ENCODE data around the gene UNC93B1.
"Not testable (repeated sequence)": the region's sequence is repeated elsewhere in the genome, so short reads cannot be mapped to it uniquely, and the experiment has no call there.

Gene UNC93B1

DNA sequence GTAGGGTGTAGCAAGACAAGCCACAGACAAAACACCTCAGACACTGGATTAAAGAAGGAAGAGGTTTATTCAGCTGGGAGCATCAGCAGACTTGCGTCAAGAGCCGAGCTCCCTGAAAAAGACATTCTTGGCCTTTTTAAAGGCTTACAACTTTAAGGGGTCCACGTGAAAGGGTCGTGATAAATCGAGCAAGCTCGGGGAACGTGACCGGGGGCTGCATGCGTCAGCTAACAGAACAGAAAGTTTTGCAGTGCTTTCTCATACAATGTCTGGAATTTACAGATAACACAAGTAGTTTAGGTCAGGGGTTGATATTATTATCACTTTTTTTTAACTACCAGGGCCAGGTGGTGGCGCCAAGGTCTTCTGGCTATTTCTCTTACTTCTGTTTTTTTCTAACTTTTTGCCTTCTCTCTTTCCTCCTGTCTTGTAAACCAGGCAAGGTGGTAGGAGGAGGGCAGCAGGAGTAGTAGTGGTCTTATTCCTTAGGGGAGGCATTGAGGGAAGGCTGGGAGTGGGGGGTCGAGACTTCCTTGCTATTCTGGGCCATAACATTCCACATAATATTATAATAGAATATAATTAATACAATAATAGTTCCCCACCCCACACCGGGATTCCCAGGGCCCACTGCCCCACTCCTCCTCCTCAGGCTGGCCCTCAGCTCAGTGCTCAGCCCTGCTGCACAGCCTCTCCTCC is 5.6 kb upstream of the UNC93B1 start:
- no peak for DNase-seq (ENCODE audit: low spot score)

DNA sequence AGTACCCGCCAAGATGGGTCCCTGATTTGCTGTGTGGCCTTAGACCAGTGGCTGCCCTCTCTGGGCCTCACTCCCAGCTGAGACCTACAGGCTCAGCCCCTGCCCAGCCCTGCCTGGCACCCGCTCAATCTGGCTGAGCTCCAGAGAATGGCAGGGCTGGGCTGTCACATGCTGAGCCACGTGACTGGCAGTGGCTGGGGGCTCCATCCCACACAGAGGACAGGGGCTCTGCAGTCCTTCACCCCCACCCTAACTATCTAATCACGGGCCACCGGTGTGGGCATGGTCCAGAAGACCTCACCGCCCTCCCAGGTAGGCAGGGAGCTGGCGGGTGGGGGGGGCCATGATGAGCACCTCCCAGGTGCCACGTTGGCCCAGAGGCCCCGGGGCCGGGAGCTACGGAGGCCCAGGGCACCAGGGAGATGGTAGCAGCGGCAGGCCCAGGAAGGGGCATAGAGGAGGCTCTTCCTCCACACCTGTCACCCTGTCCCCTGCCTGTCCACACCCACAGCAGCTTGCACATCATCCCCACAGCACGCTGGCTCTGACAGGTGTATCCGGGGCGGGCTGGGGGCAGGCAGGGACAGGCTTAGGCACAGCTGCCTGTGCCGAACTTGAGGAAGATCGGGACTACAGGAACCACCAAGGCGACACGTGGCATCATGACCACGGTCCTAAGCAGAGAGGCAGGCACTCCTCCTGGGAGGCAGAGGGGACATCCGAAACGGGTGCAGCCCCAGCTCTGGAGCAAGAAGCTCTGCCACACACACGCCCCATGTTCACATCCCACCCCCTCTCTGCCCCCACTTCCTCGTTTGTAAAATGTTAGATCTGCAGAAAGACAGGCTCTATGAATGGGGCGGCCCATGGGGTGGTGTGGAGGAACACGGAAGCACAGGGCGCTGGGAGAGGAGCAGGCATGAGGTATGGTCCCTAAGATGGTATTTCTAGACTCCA is 4.8 kb upstream of the UNC93B1 start:
- DNase-seq (ENCODE audit: low spot score) = no peak

DNA sequence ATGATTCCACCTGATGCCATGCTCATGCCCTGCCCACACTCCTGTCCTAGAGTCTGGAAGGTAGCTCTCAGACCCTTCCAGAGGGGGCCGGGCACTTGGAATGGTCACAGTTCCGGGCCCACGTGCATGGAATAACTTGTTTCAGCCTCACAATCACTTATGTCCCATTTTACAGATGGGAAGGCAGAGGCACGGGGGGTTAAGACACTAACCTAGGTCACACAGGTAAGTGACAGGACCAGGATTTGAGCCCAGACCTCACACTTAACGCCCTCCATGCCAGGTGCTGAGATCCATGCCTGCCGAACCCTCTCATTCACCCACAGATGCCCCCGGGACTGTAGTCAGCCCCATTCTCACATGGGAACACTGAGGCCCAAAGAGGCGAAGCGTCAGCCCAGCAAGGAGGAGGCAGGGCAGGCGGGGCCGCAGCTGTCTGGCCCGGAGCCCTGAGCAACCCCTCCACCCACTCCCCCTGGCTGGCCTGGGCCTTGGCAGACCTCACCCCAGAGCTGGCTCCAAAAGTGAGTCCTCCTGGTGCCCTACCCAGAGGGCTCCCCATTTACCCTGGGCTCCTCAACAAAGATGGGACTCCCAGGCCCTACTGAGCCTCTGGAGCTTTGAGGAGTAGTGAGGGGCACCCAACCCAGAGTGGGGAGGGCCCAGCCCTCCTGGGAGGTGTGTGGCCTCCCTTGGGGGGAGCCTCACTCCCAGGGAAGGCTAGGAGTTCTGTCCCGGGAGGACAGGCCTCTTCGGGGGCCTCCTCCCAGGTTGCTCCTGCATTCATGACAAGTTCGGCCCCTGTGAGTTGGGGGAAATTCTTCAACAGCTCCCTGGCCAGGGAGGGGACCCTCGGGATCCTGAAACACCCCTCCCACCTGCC is 3.8 kb upstream of the UNC93B1 start:
- no peak for DNase-seq (ENCODE audit: low spot score)

DNA sequence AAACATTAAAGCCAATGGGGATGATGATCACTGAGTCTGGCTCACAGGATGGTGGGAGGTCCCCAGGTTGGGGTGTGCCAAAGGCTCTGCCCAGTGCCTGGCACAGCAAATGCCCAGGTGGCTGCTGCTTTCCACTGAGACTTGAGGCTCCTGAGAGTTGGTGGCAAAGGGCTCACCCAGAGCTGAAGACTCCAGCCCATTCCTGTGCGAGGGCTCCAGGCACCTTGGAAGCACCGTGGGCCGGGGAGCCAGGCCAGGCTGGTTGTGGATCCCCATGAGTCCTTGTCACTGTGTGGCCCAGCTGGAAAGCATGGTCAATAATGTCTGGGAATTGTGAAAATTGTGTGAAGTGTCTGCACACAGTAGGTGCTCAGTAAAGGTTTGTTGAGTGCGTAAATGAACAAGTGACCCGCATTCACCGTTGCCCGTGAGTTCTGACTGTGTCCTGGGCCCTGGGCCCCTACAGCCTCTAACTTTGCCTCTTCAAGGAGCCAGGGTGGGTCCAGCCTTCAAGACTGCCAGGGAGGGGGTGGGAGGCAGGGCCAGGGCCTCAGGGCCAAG is 2.8 kb upstream of the UNC93B1 start:
- no peak for DNase-seq (ENCODE audit: low spot score)

- DNase-seq (ENCODE audit: low spot score) = no peak
These were observed 846 bp upstream of the UNC93B1 start for GRCh38 chr11:68004551-68005335.

GRCh38 chr11:68002938-68003845 is 705 bp downstream of the UNC93B1 start:
- DNase-seq (ENCODE audit: low spot score) = no peak

DNA sequence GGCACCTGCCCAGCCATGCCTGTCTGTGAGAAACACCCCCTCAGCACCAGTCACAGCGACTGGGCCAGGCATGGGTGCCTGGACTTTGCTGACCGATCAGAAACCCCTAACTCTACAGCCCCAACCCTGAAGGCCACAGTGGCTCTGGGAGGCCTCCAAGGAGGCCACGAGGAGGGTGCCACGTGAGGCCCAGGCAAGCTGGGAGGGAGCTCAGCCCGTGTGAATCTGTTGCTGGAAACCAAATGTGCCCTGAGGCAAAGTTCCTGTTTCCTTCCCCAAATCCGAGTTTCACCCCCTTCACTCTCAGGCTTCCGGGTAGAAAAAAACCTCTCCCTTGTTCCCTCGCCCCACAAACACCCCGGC is 1.3 kb downstream of the UNC93B1 start:
- no peak for DNase-seq (ENCODE audit: low spot score)

- no peak for DNase-seq (ENCODE audit: low spot score)
These were observed 4.2 kb downstream of the UNC93B1 start for GRCh38 chr11:67999704-68000103.

DNA sequence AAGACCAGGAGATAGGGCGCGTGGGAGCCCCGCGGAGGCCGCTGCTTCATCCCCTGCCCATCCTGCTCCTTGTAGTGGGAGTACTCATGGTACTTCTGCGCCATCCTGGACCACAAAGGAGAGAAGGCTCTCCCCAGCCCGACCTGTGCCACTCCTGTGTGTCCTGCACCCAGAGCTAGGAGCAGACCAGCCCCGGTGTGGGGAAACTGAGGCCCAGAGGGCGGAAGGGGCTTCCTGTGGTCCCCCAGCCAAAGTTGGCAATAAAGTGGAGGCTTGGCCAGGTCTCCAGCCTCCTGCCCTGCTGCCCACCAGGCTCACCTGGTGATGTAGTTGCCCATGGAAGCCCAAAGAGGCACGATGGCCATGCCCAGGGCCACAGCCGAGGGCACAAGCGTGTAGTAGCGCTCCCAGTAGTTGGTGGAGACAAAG is 4.7 kb downstream of the UNC93B1 start:
- peak; percentile 58 for DNase-seq (ENCODE audit: low spot score)

- DNase-seq (ENCODE audit: low spot score) = peak; percentile 40
These were observed 5.5 kb downstream of the UNC93B1 start for GRCh38 chr11:67998150-67999045.

GRCh38 chr11:67997475-67997921 is 6.4 kb downstream of the UNC93B1 start:
- peak; percentile 42 for DNase-seq (ENCODE audit: low spot score)

GRCh38 chr11:67996622-67997474 is 7.0 kb downstream of the UNC93B1 start:
- peak; percentile 76 for DNase-seq (ENCODE audit: low spot score)

DNA sequence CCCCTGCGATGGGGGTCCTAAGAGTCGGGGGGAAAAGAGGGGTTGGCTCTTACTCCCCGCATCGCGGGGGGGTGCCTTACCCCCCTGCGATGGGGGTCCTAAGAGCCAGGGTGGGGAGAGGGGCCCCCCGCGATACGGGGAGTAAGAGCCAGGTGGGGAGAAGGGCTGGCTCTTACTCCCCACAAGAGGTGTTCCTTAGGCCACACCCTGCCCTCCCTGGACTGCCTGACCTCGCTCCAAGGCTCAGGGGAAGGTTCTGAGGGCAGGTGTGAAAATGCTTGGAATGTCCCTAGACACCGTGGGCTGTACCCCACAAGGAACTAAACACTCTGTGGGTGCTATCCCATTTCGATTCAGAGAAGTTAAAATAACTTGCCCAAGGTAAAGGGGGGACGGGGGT is 7.8 kb downstream of the UNC93B1 start:
- DNase-seq (ENCODE audit: low spot score) = peak; percentile 22

DNA sequence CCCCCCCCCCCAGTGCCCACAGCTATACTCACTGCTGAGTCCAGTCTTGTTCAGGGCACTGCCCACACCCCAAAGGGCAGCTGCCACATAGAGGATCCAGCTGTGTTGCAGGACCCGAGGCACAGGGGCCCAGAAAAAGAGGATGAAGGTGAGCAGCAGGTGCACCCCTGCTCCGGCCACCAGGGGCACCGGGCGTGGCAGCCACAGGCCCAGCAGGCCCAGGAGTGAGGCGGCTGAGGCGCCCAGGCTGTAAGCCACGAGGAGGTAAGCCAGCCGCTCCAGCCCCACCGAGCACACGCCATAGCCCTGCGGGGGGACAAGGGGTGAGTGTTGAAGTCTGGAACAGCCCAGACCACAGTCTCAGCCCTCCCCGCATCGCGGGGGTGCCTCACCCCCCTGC is 8.3 kb downstream of the UNC93B1 start:
- DNase-seq (ENCODE audit: low spot score) = peak; percentile 30

DNA sequence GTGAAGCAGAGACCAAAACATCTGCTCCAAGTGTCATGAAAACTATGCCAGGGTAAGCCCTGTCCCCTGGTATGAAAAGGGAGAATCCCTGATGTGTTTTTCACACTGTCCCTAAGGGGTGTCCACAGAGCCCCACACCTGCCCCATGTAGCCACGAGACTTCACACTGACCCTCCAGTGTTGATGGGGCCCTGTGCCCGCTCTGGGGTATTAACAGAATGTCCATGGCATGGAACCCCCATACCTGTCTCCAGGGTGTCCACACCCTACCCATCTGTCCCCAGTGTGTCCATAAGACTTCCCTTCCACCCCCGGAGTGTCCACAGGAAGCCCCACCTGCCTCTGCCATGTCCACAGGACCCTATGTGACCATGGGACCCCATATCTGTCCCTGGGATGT is 8.8 kb downstream of the UNC93B1 start:
- DNase-seq (ENCODE audit: low spot score) = peak; percentile 37

DNA sequence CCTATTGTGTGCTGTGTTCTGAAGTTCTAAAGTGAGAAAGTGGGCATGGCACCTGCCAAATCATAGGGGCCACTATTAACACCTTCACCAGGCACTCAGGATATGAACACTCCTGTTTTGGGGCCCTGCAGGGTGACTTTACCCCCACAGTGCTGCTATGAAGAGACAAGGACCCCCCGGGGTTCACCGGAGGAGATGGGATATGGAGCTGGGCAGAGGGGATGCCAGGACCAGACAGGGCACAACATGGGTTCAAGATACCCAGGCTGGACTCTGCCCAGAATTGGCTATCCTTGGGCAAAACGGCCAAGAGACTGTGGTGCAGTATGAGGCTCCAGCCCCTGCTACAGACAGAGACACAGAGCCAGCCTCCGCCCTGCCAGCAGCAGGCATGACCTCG is 9.5 kb downstream of the UNC93B1 start:
- not testable (repeated sequence) for DNase-seq (ENCODE audit: low spot score)

DNA sequence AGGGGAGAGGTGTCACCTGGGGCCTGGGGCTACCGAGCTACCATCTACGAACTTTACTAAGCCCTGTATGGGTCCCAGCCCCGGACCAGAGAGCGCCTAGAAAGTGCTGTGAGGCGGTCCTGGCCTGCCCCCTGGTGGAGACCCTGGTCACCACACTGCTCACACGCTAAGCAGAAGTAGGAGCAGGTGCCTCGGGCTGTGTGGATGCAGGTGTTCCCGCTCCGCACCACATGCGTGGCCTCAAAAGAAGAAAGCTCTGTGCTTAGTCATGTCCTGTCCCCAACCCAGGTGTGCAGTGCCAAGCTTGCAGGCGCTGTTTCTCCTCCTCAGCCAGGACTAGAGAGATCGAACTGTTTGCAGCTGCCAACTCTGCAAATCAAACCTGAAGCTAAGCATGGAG is 10.1 kb downstream of the UNC93B1 start:
- DNase-seq (ENCODE audit: low spot score) = peak; percentile 51

All from left forelimb (tissue), 1 donor.